GM23338 (cell line): Measurements from ENCODE around the gene RAP2B. TPM values are rescaled to one million over a fixed set of nuclear protein-coding genes. Genes with fewer than 3 reads are reported as not detected.

Source experiments
- ATAC-seq: fragments of 200-7000 bp; cut with Tn5 transposase; 3 replicates; pipeline ENCODE4 v1.9.1; 2020
- DNase-seq: peaks from one replicate; pipeline ENCODE4 v3.0.0-alpha.2; 2015; ENCODE audit warnings: low spot score
- H2AFZ ChIP-seq: fragments of 200-600 bp; sonication (generic); 2 replicates; pipeline ENCODE4 v1.8.0; 2016; ENCODE audit warnings: antibody characterized with exemption, mild to moderate bottlenecking, moderate library complexity
- H3F3A ChIP-seq: fragments of 200-600 bp; sonication (generic); replicated peaks from 2 replicates; pipeline ENCODE4 v1.8.0; 2017; ENCODE audit warnings: antibody characterized with exemption, mixed run types, low read depth
- H3K27ac ChIP-seq: fragments of 200-600 bp; sonication (generic); 2 replicates; pipeline ENCODE4 v1.6.1; 2016; ENCODE audit warnings: low read depth
- H3K27me3 ChIP-seq: fragments of 200-600 bp; sonication (generic); 2 replicates; pipeline ENCODE4 v1.8.0; 2016; ENCODE audit warnings: mild to moderate bottlenecking, mixed run types, moderate library complexity; ENCODE audit not compliant: insufficient read depth
- H3K36me3 ChIP-seq: fragments of 200-600 bp; sonication (generic); 2 replicates; pipeline ENCODE4 v1.8.0; 2016; ENCODE audit warnings: mild to moderate bottlenecking; ENCODE audit not compliant: insufficient read depth
- H3K4me1 ChIP-seq: fragments of 200-600 bp; sonication (generic); 2 replicates; pipeline ENCODE4 v1.8.0; 2016; ENCODE audit warnings: mild to moderate bottlenecking, moderate library complexity; ENCODE audit not compliant: insufficient read depth
- H3K4me2 ChIP-seq: fragments of 200-600 bp; sonication (generic); 2 replicates; pipeline ENCODE4 v1.7.1; 2017; ENCODE audit warnings: mixed run types
- H3K4me3 ChIP-seq: fragments of 200-600 bp; sonication (generic); 2 replicates; pipeline ENCODE4 v1.6.1; 2016; ENCODE audit warnings: mixed run types
- H3K79me2 ChIP-seq: fragments of 200-600 bp; sonication (generic); replicated peaks from 2 replicates; pipeline ENCODE4 v1.8.0; 2017; ENCODE audit warnings: mild to moderate bottlenecking; ENCODE audit not compliant: insufficient read depth
- H3K9me2 ChIP-seq: fragments of 200-600 bp; sonication (generic); 2 replicates; pipeline ENCODE4 v1.8.0; 2017; ENCODE audit not compliant: insufficient read depth
- H4K20me1 ChIP-seq: fragments of 200-600 bp; sonication (generic); replicated peaks from 2 replicates; pipeline ENCODE4 v1.8.0; 2017; ENCODE audit warnings: mild to moderate bottlenecking; ENCODE audit not compliant: insufficient read depth
- H3K27ac Mint-ChIP-seq: 2 replicates; pipeline ENCODE4 v1.8.0; 2020; ENCODE audit warnings: inconsistent platforms, mild to moderate bottlenecking, moderate library complexity, mixed read lengths
- H3K27me3 Mint-ChIP-seq: 3 replicates; pipeline ENCODE4 v1.8.0; 2022; ENCODE audit warnings: low read depth, mild to moderate bottlenecking, moderate library complexity, mixed read lengths, inconsistent platforms; ENCODE audit not compliant: insufficient read depth, poor library complexity
- H3K36me3 Mint-ChIP-seq: 3 replicates; pipeline ENCODE4 v1.8.0; 2021; ENCODE audit warnings: low read depth, mild to moderate bottlenecking, inconsistent platforms, moderate library complexity, mixed read lengths
- H3K4me1 Mint-ChIP-seq: 3 replicates; pipeline ENCODE4 v1.8.0; 2020; ENCODE audit warnings: mild to moderate bottlenecking, inconsistent platforms, mixed read lengths
- H3K4me3 Mint-ChIP-seq: 3 replicates; pipeline ENCODE4 v1.8.0; 2021; ENCODE audit warnings: moderate library complexity, mild to moderate bottlenecking, inconsistent platforms, mixed read lengths
- H3K9me3 Mint-ChIP-seq: 3 replicates; pipeline ENCODE4 v1.8.0; 2020; ENCODE audit warnings: moderate library complexity, mild to moderate bottlenecking, inconsistent platforms, mixed read lengths
- CREB1 ChIP-seq: fragments of 250-450 bp; sonication (Bioruptor Pico); IDR thresholded peaks from 2 replicates; pipeline ENCODE4 v1.5.0; 2020; ENCODE audit warnings: low read depth, mild to moderate bottlenecking, moderate library complexity
- EZH2 ChIP-seq: fragments of 200-600 bp; sonication (generic); IDR thresholded peaks from one replicate; pipeline ENCODE4 v1.8.0; 2017; ENCODE audit warnings: antibody characterized with exemption, mild to moderate bottlenecking, low read depth; ENCODE audit not compliant: unreplicated experiment
- JUNB ChIP-seq: IDR thresholded peaks from one replicate; pipeline ENCODE4 v1.6.1; 2016; ENCODE audit warnings: antibody characterized with exemption; ENCODE audit not compliant: unreplicated experiment
- STAT1 ChIP-seq: IDR thresholded peaks from one replicate; pipeline ENCODE4 v1.6.1; 2016; ENCODE audit warnings: antibody characterized with exemption; ENCODE audit not compliant: unreplicated experiment
- polyA plus RNA-seq: library from polyadenylated mRNA; unstranded; fragments of >200 nt; fragmentation: Nextera tagmentation; extraction: Ambion mirVana; gene quantifications from 2 replicates; pipeline ENCODE4 v1.2.1, GENCODE V29; 2016
- total RNA-seq: library from RNA; depleted of rRNA; stranded (reverse); fragments of >200 nt; shearing (Covaris generic); gene quantifications from 2 replicates; pipeline ENCODE4 v1.2.3, GENCODE V29; 2014
- TF ChIP-seq, protein P1 (sequence below), 2 experiments: fragments of 200-600 bp in 1 of 2; sonication (generic) in 1 of 2; conservative IDR thresholded peaks; 2 replicates each; pipeline versions ENCODE4 v1.5.1 to v1.6.1; 2016 to 2017; ENCODE audit warnings: antibody characterized with exemption in 2 of 2, low read depth in 2 of 2, mild to moderate bottlenecking in 2 of 2, moderate library complexity in 1 of 2
- TF ChIP-seq, protein P2 (sequence below): fragments of 250-450 bp; sonication (Bioruptor Pico); IDR thresholded peaks from 2 replicates; pipeline ENCODE4 v1.5.0; 2020; ENCODE audit warnings: mild to moderate bottlenecking, moderate library complexity

The RAP2B gene
- total and polyA plus RNA-seq, 2 experiments from 2014 or later: 22.5 to 24.0 TPM

DNA sequence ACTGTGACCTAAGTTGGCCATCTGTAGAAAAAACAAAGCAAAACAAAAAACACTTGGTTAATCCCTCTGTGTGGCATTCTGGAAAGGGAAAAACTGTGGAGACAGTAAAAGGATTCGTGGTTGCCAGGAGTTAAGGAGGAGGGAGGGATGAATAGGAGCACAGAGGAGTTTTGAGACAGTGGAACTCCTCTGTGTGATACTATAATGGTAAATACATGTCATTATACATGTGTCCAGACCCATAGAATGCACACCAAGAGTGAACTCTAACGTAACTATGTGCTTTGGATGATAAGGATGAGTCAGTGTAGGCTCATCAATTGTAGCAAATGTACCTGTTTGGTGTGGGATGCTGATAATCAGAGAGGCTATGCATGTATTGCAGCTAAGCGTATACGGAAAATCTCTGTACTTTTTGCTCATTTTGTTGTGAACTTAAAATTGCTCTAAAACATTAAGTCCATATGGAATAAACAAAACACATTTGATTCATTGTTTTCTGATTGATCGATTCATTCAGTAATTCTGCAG is 33.4 kb downstream of the RAP2B start:
- H3K9me2 ChIP-seq: no peaks in the 10 kb centered on the region
- no peak overlapping the region for H2AFZ ChIP-seq
- H3K36me3 ChIP-seq: no peaks in the 10 kb centered on the region
- no peaks in the 10 kb centered on the region for H3K4me1 ChIP-seq
- Mint-ChIP-seq H3K9me3 (no peaks in the 10 kb centered on the region), H3K4me3 (no peak overlapping the region), H3K36me3 (no peaks in the 10 kb centered on the region), H3K27ac (no peak overlapping the region), H3K4me1 (no peaks in the 10 kb centered on the region), H3K27me3 (peaks cover 2% of the 10 kb centered on the region)
- H3K4me3 ChIP-seq: no peak overlapping the region
- H3F3A ChIP-seq: no peaks in the 10 kb centered on the region
- H3K27ac ChIP-seq: no peak overlapping the region
- no peak for DNase-seq
- ATAC-seq: no peak
- H3K79me2 ChIP-seq: no peaks in the 10 kb centered on the region
- H3K27me3 ChIP-seq: no peaks in the 10 kb centered on the region
- no peaks in the 10 kb centered on the region for H4K20me1 ChIP-seq
- H3K4me2 ChIP-seq: no peak overlapping the region
- TF ChIP-seq STAT1: no peak
- no peak for TF ChIP-seq CREB1
- no peak for TF ChIP-seq EZH2
- TF ChIP-seq, protein P1, sequence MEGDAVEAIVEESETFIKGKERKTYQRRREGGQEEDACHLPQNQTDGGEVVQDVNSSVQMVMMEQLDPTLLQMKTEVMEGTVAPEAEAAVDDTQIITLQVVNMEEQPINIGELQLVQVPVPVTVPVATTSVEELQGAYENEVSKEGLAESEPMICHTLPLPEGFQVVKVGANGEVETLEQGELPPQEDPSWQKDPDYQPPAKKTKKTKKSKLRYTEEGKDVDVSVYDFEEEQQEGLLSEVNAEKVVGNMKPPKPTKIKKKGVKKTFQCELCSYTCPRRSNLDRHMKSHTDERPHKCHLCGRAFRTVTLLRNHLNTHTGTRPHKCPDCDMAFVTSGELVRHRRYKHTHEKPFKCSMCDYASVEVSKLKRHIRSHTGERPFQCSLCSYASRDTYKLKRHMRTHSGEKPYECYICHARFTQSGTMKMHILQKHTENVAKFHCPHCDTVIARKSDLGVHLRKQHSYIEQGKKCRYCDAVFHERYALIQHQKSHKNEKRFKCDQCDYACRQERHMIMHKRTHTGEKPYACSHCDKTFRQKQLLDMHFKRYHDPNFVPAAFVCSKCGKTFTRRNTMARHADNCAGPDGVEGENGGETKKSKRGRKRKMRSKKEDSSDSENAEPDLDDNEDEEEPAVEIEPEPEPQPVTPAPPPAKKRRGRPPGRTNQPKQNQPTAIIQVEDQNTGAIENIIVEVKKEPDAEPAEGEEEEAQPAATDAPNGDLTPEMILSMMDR (conservative IDR thresholded peaks at IDR 0.05; ENCODE audit: low read depth in 2 of 2): no peak

DNA sequence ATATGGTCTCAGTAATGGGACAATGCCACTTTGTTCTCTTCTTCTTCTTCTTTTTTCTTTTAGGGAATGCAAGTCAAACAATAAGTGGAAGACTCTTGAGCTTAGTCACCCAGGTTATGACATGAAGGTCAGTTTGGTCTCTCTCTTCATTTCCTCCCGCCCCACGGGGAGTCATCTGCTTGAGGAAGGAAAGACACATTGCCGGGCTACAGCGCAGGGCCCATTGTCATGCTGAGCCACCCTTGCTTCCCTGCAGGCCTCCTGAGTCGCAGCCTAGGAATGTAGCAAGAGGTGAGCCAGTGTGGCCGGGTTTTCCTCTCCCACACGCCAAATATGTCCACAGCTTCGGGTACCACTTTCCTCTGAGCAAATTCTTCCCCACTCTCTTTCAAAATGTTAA is 47.6 kb downstream of the RAP2B start:
- Histone ChIP-seq H3K27me3 (no peaks in the 10 kb centered on the region), H3K4me2 (peak overlapping the region; percentile 71), H3K9me2 (no peaks in the 10 kb centered on the region), H3K36me3 (no peaks in the 10 kb centered on the region), H3K4me3 (peak overlapping the region; percentile 31), H3K79me2 (no peaks in the 10 kb centered on the region), H3K4me1 (peaks cover 31% of the 10 kb centered on the region), H2AFZ (no peak overlapping the region), H4K20me1 (no peaks in the 10 kb centered on the region), H3K27ac (no peak overlapping the region), H3F3A (no peaks in the 10 kb centered on the region)
- Mint-ChIP-seq H3K4me3 (peak overlapping the region; percentile 29; the same call in 2 of the 3 replicates), H3K36me3 (no peaks in the 10 kb centered on the region), H3K27ac (peak overlapping the region; percentile 69), H3K27me3 (peaks cover 1% of the 10 kb centered on the region), H3K9me3 (no peaks in the 10 kb centered on the region), H3K4me1 (peaks cover 35% of the 10 kb centered on the region)
- ATAC-seq (peak; percentile 99), DNase-seq (peak; percentile 91)
- TF ChIP-seq, protein P2, sequence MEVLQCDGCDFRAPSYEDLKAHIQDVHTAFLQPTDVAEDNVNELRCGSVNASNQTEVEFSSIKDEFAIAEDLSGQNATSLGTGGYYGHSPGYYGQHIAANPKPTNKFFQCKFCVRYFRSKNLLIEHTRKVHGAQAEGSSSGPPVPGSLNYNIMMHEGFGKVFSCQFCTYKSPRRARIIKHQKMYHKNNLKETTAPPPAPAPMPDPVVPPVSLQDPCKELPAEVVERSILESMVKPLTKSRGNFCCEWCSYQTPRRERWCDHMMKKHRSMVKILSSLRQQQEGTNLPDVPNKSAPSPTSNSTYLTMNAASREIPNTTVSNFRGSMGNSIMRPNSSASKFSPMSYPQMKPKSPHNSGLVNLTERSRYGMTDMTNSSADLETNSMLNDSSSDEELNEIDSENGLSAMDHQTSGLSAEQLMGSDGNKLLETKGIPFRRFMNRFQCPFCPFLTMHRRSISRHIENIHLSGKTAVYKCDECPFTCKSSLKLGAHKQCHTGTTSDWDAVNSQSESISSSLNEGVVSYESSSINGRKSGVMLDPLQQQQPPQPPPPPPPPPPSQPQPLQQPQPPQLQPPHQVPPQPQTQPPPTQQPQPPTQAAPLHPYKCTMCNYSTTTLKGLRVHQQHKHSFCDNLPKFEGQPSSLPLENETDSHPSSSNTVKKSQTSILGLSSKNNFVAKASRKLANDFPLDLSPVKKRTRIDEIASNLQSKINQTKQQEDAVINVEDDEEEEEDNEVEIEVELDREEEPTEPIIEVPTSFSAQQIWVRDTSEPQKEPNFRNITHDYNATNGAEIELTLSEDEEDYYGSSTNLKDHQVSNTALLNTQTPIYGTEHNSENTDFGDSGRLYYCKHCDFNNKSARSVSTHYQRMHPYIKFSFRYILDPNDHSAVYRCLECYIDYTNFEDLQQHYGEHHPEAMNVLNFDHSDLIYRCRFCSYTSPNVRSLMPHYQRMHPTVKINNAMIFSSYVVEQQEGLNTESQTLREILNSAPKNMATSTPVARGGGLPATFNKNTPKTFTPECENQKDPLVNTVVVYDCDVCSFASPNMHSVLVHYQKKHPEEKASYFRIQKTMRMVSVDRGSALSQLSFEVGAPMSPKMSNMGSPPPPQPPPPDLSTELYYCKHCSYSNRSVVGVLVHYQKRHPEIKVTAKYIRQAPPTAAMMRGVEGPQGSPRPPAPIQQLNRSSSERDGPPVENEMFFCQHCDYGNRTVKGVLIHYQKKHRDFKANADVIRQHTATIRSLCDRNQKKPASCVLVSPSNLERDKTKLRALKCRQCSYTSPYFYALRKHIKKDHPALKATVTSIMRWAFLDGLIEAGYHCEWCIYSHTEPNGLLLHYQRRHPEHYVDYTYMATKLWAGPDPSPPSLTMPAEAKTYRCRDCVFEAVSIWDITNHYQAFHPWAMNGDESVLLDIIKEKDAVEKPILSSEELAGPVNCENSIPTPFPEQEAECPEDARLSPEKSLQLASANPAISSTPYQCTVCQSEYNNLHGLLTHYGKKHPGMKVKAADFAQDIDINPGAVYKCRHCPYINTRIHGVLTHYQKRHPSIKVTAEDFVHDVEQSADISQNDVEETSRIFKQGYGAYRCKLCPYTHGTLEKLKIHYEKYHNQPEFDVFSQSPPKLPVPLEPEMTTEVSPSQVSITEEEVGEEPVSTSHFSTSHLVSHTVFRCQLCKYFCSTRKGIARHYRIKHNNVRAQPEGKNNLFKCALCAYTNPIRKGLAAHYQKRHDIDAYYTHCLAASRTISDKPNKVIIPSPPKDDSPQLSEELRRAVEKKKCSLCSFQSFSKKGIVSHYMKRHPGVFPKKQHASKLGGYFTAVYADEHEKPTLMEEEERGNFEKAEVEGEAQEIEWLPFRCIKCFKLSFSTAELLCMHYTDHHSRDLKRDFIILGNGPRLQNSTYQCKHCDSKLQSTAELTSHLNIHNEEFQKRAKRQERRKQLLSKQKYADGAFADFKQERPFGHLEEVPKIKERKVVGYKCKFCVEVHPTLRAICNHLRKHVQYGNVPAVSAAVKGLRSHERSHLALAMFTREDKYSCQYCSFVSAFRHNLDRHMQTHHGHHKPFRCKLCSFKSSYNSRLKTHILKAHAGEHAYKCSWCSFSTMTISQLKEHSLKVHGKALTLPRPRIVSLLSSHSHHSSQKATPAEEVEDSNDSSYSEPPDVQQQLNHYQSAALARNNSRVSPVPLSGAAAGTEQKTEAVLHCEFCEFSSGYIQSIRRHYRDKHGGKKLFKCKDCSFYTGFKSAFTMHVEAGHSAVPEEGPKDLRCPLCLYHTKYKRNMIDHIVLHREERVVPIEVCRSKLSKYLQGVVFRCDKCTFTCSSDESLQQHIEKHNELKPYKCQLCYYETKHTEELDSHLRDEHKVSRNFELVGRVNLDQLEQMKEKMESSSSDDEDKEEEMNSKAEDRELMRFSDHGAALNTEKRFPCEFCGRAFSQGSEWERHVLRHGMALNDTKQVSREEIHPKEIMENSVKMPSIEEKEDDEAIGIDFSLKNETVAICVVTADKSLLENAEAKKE (CRISPR knock-in tag): peak; percentile 84
- TF ChIP-seq JUNB: no peak
